Lung (tissue), 12 donors: Measurements from ENCODE around the gene KIAA0825. TPM values are rescaled to one million over a fixed set of nuclear protein-coding genes. Genes with fewer than 3 reads are reported as not detected.
A peak's percentile ranks its signal among the peaks of the same experiment; 100 is the strongest.

Experiments
- ATAC-seq: fragments of 200-7000 bp; cut with Tn5 transposase; one replicate; pipeline ENCODE4 v1.9.1; 2020; ENCODE audit warnings: moderate number of reproducible peaks; ENCODE audit not compliant: insufficient read depth, low FRiP score
- DNase-seq, 3 donors: peaks; one replicate each; pipeline ENCODE4 v3.0.0-alpha.2; 2013 to 2017
- H3K27ac ChIP-seq, 2 donors: one replicate each; pipeline ENCODE4 v1.5.1; 2013; ENCODE audit warnings: mild to moderate bottlenecking in 2 of 2, moderate library complexity in 2 of 2, control low read depth in 1 of 2, inconsistent platforms in 1 of 2, low read depth in 1 of 2, low read length in 1 of 2
- H3K27me3 ChIP-seq, 3 donors: one replicate each; pipeline ENCODE4 v1.5.1; 2013; ENCODE audit warnings: low read length in 2 of 3; ENCODE audit not compliant: control insufficient read depth in 3 of 3, insufficient read depth in 3 of 3
- H3K36me3 ChIP-seq, 4 donors: one replicate each; pipeline ENCODE4 v1.5.1; 2013; ENCODE audit warnings: low read length in 4 of 4, mild to moderate bottlenecking in 1 of 4, moderate library complexity in 1 of 4; ENCODE audit not compliant: control insufficient read depth in 4 of 4, insufficient read depth in 4 of 4
- H3K4me1 ChIP-seq, 5 donors: one replicate each; pipeline ENCODE4 v1.5.1; 2013; ENCODE audit warnings: low read length in 5 of 5, mild to moderate bottlenecking in 2 of 5, moderate library complexity in 1 of 5; ENCODE audit not compliant: control insufficient read depth in 5 of 5, insufficient read depth in 5 of 5
- H3K4me3 ChIP-seq: one replicate; pipeline ENCODE4 v1.5.1; 2013; ENCODE audit warnings: mild to moderate bottlenecking, control low read depth, moderate library complexity
- H3K9ac ChIP-seq, 2 donors: one replicate each; pipeline ENCODE4 v1.5.1; 2013; ENCODE audit warnings: low read length in 2 of 2, control low read depth in 1 of 2; ENCODE audit not compliant: insufficient read depth in 1 of 2
- H3K9me3 ChIP-seq, 4 donors: one replicate each; pipeline ENCODE4 v1.5.1; 2013; ENCODE audit warnings: low read length in 3 of 4, mild to moderate bottlenecking in 1 of 4, moderate library complexity in 1 of 4; ENCODE audit not compliant: control insufficient read depth in 4 of 4, insufficient read depth in 3 of 4
- WGBS, 2 donors: extraction: QIAGEN DNeasy Blood & Tissue Kit; methylation state at CpG; one replicate each; pipeline ENCODE4 v1.1.7; 2013; 5-methylcytosine and 5-hydroxymethylcytosine counted together
- polyA plus RNA-seq, 2 donors: library from polyadenylated mRNA; stranded (reverse); fragments of 200-250 nt; gene quantifications; one replicate each; pipeline ENCODE4 v1.2.1, GENCODE V29; 2013
- total RNA-seq, 2 donors: library from RNA; depleted of rRNA in 1 of 2; stranded (reverse); fragments of >200 nt in 1 of 2; gene quantifications; one replicate each; pipeline ENCODE4 v1.2.1, GENCODE V29; 2014 to 2021
- TF ChIP-seq, protein P1 (sequence below): IDR thresholded peaks from 2 replicates; pipeline ENCODE4 v1.5.1; 2012; ENCODE audit warnings: mild to moderate bottlenecking; ENCODE audit errors: control extremely low read depth, extremely low read depth
- donor health status: control.
- donor health status: control.
- donor health status: Bipolar disorder and iron deficiency.
- donor health status: healthy.
- donor health status: DM: yes; HTN: yes; CAD: no.

The KIAA0825 gene
- total and polyA plus RNA-seq, 4 donors: 0.79 to 20.2 (median 3.6) TPM

DNA sequence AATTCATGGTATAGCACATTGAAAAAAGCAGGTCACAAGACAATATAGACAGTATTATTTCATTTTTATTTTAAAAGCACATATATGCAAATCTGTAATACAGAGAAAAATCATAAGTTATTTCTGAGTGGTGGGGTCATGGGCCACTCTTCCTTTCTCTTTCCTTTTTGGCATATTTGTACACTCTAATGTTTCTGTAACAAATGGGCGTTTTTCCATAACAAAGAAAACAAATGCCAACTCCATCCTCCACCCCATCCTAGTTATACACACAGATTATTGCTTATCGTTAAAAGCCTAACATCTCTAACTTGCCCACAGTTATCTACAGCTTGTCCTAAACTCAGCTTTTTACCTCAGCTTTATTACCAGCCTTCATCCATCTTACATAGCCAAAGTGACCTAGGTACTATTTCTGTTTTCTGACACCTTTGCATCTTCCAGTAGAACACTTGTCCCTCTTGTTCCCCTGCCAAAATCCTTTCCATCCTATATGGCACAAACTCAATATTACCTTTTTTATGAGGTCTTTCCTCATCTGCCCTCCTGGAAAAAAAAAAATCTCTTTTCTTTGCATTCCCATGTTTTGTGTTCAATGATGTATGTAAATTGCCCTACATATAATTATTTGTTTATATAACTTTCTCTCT, 4.1 kb downstream of the KIAA0825 start:
- Histone ChIP-seq H3K27me3 (no peaks in the 10 kb centered on the region), H3K4me3 (no peak overlapping the region), H3K36me3 (no peaks in the 10 kb centered on the region), H3K9ac (no peak overlapping the region), H3K9me3 (no peaks in the 10 kb centered on the region), H3K27ac (no peak overlapping the region), H3K4me1 (peaks cover 0 to 23% (median 5%) of the 10 kb centered on the region in 5 donors)
- DNase-seq: no peak
- WGBS, 2 donors: 89 to 92% methylated on average over 2 of the region's 2 CpGs
- no peak for ATAC-seq
- TF ChIP-seq, protein P1, sequence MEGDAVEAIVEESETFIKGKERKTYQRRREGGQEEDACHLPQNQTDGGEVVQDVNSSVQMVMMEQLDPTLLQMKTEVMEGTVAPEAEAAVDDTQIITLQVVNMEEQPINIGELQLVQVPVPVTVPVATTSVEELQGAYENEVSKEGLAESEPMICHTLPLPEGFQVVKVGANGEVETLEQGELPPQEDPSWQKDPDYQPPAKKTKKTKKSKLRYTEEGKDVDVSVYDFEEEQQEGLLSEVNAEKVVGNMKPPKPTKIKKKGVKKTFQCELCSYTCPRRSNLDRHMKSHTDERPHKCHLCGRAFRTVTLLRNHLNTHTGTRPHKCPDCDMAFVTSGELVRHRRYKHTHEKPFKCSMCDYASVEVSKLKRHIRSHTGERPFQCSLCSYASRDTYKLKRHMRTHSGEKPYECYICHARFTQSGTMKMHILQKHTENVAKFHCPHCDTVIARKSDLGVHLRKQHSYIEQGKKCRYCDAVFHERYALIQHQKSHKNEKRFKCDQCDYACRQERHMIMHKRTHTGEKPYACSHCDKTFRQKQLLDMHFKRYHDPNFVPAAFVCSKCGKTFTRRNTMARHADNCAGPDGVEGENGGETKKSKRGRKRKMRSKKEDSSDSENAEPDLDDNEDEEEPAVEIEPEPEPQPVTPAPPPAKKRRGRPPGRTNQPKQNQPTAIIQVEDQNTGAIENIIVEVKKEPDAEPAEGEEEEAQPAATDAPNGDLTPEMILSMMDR: no peak

DNA sequence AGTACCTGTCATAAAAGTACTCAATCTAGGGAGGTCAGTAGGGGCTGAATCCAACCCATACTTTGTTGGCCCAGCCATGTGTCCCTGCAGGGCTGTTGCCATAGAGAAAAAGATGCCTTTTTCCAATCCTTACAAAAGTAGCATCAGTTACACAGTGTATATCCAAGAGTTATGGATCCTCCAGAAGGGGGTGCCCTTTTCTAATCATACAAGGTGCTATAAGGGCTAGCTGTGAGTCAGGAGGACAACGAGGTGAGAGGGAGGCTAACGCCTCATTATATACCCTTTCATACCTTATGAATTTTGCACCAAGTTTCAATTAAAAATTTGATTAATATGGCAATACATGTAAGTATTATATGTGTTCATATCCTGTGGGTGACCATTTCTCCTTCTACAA, 4.8 kb downstream of the KIAA0825 start:
- no peak for ATAC-seq
- H3K9me3 ChIP-seq: no peaks in the 10 kb centered on the region
- DNase-seq: no peak
- no peak overlapping the region for H3K9ac ChIP-seq
- TF ChIP-seq, protein P1: no peak
- H3K4me3 ChIP-seq: no peak overlapping the region
- 71 to 72% methylated on average over 2 of the region's 2 CpGs for WGBS, 2 donors
- H3K36me3 ChIP-seq: no peaks in the 10 kb centered on the region
- no peaks in the 10 kb centered on the region for H3K27me3 ChIP-seq
- H3K4me1 ChIP-seq: peaks cover 0 to 21% (median 5%) of the 10 kb centered on the region in 5 donors
- no peak overlapping the region for H3K27ac ChIP-seq

DNA sequence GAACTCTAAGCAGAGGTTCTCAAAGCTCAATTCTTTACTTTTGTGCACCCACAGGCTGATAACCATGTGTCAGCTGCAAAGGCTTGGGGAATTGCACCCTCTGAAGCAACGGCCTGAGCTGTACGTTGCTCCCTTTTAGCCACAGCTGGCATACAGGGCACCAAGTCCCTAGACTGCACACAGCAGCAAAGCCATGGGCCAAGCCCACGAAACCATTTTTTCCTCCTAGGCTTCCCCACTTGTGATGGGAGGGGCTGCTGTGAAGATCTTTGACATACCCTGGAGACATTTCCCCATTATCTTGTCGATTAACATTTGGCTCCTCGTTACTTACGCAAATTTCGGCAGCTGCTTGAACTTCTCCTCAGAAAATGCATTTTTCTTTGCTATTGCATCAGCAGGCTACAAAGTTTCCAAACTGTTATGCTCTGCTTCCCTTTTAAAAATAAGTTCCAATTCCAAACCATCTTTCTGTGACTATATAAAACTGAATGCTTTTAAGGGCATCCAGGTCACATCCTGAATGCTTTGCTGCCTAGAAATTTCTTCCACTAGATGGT, 23.0 kb downstream of the KIAA0825 start:
- WGBS, 2 donors: 45 to 84% methylated on average over 7 of the region's 7 CpGs

More for the DNA sequence above, 23.0 kb downstream of the KIAA0825 start:
- H3K4me1 ChIP-seq: no peaks in the 10 kb centered on the region
- H3K36me3 ChIP-seq: peaks cover 0 to 2% (median 0%) of the 10 kb centered on the region in 4 donors
- no peak overlapping the region for H3K9ac ChIP-seq
- no peak overlapping the region for H3K27ac ChIP-seq
- no peaks in the 10 kb centered on the region for H3K27me3 ChIP-seq
- ATAC-seq (no peak), DNase-seq (peak in 1 of 3 donors; percentile 16)
- H3K9me3 ChIP-seq: peaks cover 0 to 4% (median 0%) of the 10 kb centered on the region in 4 donors
- H3K4me3 ChIP-seq: no peak overlapping the region
- TF ChIP-seq, protein P1: no peak
